ENCODE results near the gene DLG2. TPM values are rescaled to one million over a fixed set of nuclear protein-coding genes. Genes with fewer than 3 reads are reported as not detected.

Gene DLG2
- total RNA-seq, 1 experiment from 2014 or later: 0.86 TPM

- no peak for DNase-seq (ENCODE audit: low spot score)
Measured at GRCh38 chr11:84501750-84502149, 1125.4 kb downstream of the DLG2 start.

- DNase-seq (ENCODE audit: low spot score): no peak
Measured at GRCh38 chr11:84497981-84498411, 1129.1 kb downstream of the DLG2 start.

DNA sequence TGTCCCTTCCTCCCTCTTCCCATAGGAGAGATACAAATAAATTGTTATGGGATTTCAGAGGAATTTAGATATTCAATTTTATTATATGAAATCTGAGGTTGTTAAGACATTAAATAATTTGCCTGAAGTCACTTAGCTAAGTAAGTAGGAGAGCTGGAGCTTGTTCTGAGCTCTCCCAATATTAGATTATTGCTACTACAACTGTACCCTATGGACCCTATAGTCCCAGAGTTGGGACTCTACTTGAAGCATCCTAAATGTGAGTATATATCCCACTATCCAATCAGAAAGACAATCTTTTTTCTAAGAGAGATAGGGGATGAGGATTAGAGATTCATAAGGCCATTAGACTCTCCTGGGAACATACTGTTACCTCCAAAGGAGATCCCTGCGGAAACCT is 1130.0 kb downstream of the DLG2 start:
- no peak for DNase-seq (ENCODE audit: low spot score)

GRCh38 chr11:84496122-84496521 is 1131.0 kb downstream of the DLG2 start:
- no peak for DNase-seq (ENCODE audit: low spot score)

- no peak for DNase-seq (ENCODE audit: low spot score)
Measured at GRCh38 chr11:84480131-84480530, 1147.0 kb downstream of the DLG2 start.

DNA sequence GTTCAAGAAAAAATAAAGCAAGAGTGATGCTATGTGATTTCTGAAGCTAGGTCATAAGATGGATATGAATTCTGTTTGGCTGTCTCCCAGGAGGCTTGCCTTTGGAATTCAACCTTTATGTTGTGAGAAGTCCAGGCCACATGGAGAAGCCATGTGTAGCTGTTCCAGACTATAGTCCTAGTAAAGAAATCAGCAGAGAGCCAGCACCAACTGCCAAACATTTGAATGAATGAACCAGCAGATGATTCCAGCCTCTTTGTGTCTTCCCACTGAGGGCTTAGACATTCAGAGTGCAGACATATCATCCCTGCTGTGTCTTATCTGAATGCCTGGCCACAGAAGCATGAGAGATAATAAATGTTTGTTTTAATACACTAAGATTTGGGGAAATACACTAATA is 1150.6 kb downstream of the DLG2 start:
- DNase-seq (ENCODE audit: low spot score): no peak

GRCh38 chr11:84471501-84471900 is 1155.6 kb downstream of the DLG2 start:
- no peak for DNase-seq (ENCODE audit: low spot score)

DNA sequence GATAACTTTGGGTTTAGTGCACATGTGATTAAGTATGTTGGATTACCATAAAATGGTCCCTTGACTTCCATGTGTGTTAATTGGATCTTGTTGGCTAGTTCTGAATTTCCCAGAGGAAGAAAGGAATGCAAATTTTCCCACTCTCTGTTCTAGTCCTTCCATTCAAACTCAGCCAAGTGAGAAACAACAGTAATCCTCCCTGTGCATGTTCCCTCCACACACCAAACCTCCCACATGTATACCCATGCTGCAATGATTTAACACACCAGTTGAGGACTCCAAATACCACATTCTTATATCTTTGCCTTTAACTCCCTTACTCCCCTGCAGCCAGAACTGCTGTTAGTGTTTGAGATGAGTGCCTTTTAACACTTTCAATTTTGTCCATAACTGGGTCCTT is 1158.9 kb downstream of the DLG2 start:
- DNase-seq (ENCODE audit: low spot score): no peak

- no peak for DNase-seq (ENCODE audit: low spot score)
Measured at GRCh38 chr11:84465040-84465439, 1162.1 kb downstream of the DLG2 start.

DNA sequence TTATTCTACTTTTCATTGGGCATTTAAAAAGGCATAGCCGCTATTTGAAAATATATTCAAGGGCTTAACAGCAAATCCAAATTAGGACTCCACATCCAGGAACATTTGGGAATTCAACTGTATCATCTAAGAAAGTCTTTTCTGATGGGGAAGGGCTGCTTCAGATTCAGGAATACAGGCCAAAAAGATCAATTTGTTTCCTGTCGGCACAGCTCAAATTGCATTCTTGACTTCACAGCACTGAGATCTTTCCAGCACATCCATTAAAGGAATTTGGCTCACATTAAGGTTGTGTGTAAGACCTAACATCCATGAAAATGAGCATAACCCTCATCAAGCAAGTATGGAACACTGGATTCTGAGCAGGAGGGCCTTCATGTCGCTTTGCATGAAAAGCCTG is 1171.5 kb downstream of the DLG2 start:
- DNase-seq (ENCODE audit: low spot score): no peak

GRCh38 chr11:84452211-84452610 is 1174.9 kb downstream of the DLG2 start:
- DNase-seq (ENCODE audit: low spot score): no peak

- DNase-seq (ENCODE audit: low spot score): no peak
Measured at GRCh38 chr11:84438565-84438964, 1188.6 kb downstream of the DLG2 start.

DNA sequence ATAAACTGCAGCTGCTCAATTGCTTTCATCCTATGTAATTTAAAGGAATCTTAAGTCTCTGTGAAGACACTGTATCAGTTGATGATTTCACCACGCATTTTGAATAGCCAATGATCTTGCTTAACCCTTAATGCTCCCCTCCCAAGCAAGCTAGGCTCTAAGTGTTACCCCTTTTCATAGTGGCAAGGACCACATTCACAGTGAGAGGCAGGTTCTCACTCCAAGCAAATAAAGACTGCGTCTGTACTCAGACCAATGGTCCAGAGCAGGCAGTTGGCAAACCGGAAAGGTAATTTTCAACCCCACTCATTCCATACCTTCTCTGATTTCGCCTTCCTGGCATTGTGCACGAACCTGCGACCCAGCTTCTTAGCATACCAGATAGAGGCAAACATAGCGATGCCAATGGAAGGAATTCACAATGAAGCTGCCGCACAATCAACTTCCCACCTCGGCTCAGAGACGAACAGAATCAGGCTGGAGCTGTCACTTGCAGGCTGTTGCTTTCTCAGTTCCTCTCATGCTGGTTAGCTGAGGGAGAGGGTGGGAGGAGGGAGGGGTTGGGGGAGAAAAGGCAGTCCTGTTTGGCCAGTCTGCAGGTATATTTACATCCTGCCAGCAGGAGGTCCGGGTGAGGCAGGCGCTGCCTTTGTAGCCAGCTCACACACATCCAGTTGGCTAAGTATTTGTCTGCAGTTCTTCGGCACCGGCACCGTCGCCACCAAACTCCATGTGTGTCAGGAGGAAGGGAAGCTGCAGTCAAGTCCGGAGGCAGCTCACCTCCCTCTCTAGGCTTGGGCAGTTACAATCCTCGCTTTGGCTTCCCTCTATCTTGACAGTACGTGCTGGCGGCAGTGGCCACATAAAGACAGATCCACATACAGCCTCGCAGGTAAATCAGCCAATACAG is 1189.8 kb downstream of the DLG2 start:
- DNase-seq (ENCODE audit: low spot score): peak; percentile 26

- no peak for DNase-seq (ENCODE audit: low spot score)
Measured at GRCh38 chr11:84430661-84431060, 1196.5 kb downstream of the DLG2 start.

- no peak for DNase-seq (ENCODE audit: low spot score)
Measured at GRCh38 chr11:84425673-84426072, 1201.5 kb downstream of the DLG2 start.

DNA sequence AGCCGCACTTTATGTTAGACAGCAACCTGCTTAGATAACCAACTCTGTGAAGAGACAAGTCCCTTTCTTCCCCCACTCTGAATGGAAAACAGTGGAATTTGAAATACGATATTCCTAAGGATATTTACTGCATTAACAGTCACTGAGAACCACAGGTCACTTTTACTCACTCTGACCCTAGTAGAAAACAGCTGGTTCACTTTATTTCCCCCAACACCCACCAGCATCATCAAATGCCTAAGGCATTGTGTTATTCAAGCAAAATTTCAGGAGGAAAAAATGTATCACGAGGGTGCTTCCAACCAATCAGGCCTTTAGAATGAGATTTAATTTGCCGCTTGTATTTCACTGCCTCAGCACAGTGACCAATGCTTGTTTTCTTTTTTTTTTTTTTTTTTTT is 1206.9 kb downstream of the DLG2 start:
- DNase-seq (ENCODE audit: low spot score): no peak

- no peak for DNase-seq (ENCODE audit: low spot score)
Measured at GRCh38 chr11:84419616-84420015, 1207.5 kb downstream of the DLG2 start.

GRCh38 chr11:84414920-84415319 is 1212.2 kb downstream of the DLG2 start:
- DNase-seq (ENCODE audit: low spot score): no peak

DNA sequence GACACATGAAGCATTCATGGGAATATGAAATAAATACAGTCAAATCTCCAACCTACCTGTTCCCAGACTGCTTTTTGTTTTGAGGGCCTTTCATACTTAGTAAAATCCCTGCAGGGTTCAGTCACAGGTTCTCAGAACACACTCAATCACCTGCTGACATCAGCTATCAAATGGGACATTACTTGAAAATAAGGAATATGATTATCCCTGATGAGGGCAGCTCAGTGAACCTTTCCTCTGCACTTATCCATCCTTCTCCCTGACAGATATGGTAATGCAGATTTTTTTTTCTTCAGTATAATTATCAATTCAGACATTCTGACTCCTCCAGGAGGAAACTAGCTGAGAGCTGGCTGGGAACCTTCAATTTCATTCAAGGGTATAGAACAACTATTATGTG is 1213.6 kb downstream of the DLG2 start:
- no peak for DNase-seq (ENCODE audit: low spot score)

- no peak for DNase-seq (ENCODE audit: low spot score)
Measured at GRCh38 chr11:84412862-84413261, 1214.3 kb downstream of the DLG2 start.

- no peak for DNase-seq (ENCODE audit: low spot score)
Measured at GRCh38 chr11:84408946-84409411, 1218.2 kb downstream of the DLG2 start.

DNA sequence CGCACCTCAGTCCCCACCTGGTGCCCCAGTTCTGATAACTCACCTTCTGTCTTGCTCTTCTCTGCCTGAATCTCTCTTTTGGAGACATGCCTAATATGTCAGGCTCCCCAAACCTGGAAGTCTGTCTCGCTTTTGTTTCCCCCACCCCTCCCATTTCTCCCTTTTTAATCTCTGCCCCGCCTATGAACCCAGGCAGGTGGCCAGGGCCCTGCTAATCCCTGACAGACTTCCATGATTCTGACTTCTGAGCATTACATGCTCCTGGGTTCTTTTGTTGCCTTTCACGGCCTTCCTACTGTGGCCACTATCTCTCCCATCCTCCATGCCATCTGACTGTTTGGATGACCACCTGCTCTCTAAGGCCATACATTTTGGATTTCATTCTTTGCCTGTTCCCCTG is 1220.1 kb downstream of the DLG2 start:
- no peak for DNase-seq (ENCODE audit: low spot score)

DNA sequence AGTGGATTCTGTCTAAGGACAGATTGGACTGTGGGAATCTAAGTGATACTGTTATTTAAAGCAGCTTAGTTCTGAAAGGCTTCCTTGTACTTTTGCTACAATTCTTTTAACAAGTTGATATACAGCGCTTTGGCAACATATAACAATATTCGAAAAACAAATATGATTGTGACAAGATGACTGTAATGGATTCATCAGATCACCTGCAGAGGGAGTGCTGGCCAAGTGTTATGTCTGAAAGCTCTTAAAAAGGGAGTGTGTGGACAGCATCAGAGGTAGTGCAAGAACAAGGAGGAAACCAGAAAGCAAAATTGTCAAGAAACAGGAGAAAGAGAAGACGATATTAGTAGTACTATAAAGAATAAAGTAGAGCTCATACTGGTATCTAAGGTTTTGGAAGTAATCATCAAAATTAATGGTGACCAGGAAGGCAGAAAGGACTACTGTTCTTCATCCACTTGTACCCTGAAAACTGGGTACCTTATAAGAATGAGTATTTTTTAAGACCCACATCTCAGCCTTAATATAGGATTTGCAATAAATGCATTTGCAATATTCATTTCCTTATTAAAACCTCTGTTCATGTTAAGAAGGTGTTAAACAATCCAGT is 1229.0 kb downstream of the DLG2 start:
- peak; percentile 57 for DNase-seq (ENCODE audit: low spot score)
